Frontal cortex (tissue), 4 donors: ENCODE data around the gene NINJ2. TPM values are rescaled to one million over a fixed set of nuclear protein-coding genes. Genes with fewer than 3 reads are reported as not detected.

Source experiments
- DNase-seq, 2 donors: peaks; one replicate each; pipeline ENCODE4 v3.0.0; 2012; ENCODE audit warnings: low spot score in 2 of 2
- FAIRE-seq: peaks from 2 replicates; lab custom pipeline; 2012; peaks lifted over from hg19 to GRCh38; lab: Jason Lieb, UNC
- total RNA-seq: library from RNA; depleted of rRNA; stranded (reverse); fragments of >200 nt; gene quantifications from one replicate; pipeline ENCODE4 v1.2.3, GENCODE V29; 2014
- donor health status: control.
- donor health status: control.
- donor health status: control.

The NINJ2 gene
- total RNA-seq, 1 donor from 2014 or later: 2.9 TPM

- FAIRE-seq (no peak), DNase-seq (no peak)
Measured at GRCh38 chr12:559906-560455, 103.3 kb downstream of the NINJ2 start.

GRCh38 chr12:559208-559905 is 103.9 kb downstream of the NINJ2 start:
- no peak for DNase-seq
- no peak for FAIRE-seq

GRCh38 chr12:558580-558979 is 104.7 kb downstream of the NINJ2 start:
- no peak for DNase-seq
- no peak for FAIRE-seq

GRCh38 chr12:556498-556897 is 106.7 kb downstream of the NINJ2 start:
- FAIRE-seq: no peak

GRCh38 chr12:554001-554285 is 109.3 kb downstream of the NINJ2 start:
- FAIRE-seq (no peak), DNase-seq (no peak)

More at GRCh38 chr12:556498-556897, 106.7 kb downstream of the NINJ2 start:
- no peak for DNase-seq

- no peak for DNase-seq
- FAIRE-seq: no peak
Measured at GRCh38 chr12:553216-554000, 109.8 kb downstream of the NINJ2 start.

GRCh38 chr12:552466-552865 is 110.8 kb downstream of the NINJ2 start:
- FAIRE-seq (no peak), DNase-seq (no peak)

GRCh38 chr12:550473-551260 is 112.6 kb downstream of the NINJ2 start:
- FAIRE-seq: no peak
- DNase-seq: no peak

- DNase-seq: no peak
- FAIRE-seq: no peak
Measured at GRCh38 chr12:549476-550082, 113.7 kb downstream of the NINJ2 start.

- FAIRE-seq (no peak), DNase-seq (no peak)
Measured at GRCh38 chr12:547883-548470, 115.3 kb downstream of the NINJ2 start.

- FAIRE-seq (no peak), DNase-seq (peak; percentile 84 to 90)
Measured at GRCh38 chr12:546920-547845, 116.1 kb downstream of the NINJ2 start.

GRCh38 chr12:546265-546919 is 116.9 kb downstream of the NINJ2 start:
- no peak for FAIRE-seq
- no peak for DNase-seq

- FAIRE-seq (no peak), DNase-seq (no peak)
Measured at GRCh38 chr12:545835-546234, 117.4 kb downstream of the NINJ2 start.

- FAIRE-seq: no peak
Measured at GRCh38 chr12:544941-545635, 118.2 kb downstream of the NINJ2 start.

GRCh38 chr12:544142-544541 is 119.1 kb downstream of the NINJ2 start:
- FAIRE-seq: no peak
- no peak for DNase-seq

More at GRCh38 chr12:544941-545635, 118.2 kb downstream of the NINJ2 start:
- no peak for DNase-seq

GRCh38 chr12:543114-543451 is 120.2 kb downstream of the NINJ2 start:
- no peak for DNase-seq

GRCh38 chr12:542395-543113 is 120.7 kb downstream of the NINJ2 start:
- DNase-seq (no peak), FAIRE-seq (no peak)

More at GRCh38 chr12:543114-543451, 120.2 kb downstream of the NINJ2 start:
- FAIRE-seq: no peak
